Fibroblast of skin of right quadriceps (primary cell): ENCODE results near the gene SLC8A3.

Experiments used
- DNase-seq: peaks from one replicate; pipeline ENCODE4 v3.0.0-alpha.2; 2013

The SLC8A3 gene

GRCh38 chr14:70020352-70021170, 168.2 kb downstream of the SLC8A3 start:
- DNase-seq = no peak

- no peak for DNase-seq
Observed at GRCh38 chr14:70019695-70020094, 169.1 kb downstream of the SLC8A3 start.

DNA sequence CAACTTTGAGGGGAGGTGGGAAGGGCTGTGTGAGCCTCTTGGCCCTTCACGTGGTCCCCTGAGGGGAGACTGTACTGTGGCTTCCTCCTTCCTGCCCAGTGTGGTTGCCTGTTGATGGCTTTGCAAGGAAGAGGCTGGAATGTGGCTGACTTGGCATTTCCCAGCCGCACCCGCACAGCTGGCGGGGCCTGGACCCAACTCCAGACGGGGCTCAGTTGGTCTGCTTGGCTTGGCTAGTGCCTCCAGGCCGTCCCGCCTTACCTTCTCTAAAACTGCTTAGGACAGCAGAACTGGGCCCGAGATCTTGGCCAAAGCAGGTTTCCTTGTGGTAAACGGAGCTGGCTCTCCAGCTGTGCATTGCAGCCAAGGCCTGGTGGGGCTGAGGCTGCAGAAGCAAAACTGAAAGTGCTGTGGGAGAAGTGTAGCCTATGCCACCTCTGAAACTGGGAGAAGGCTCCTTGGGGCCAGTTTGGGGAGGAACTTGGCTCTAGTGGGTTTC, 170.0 kb downstream of the SLC8A3 start:
- no peak for DNase-seq

- DNase-seq = no peak
Observed at GRCh38 chr14:70018230-70018629, 170.5 kb downstream of the SLC8A3 start.

- DNase-seq = no peak
Observed at GRCh38 chr14:70014406-70015095, 174.2 kb downstream of the SLC8A3 start.

DNA sequence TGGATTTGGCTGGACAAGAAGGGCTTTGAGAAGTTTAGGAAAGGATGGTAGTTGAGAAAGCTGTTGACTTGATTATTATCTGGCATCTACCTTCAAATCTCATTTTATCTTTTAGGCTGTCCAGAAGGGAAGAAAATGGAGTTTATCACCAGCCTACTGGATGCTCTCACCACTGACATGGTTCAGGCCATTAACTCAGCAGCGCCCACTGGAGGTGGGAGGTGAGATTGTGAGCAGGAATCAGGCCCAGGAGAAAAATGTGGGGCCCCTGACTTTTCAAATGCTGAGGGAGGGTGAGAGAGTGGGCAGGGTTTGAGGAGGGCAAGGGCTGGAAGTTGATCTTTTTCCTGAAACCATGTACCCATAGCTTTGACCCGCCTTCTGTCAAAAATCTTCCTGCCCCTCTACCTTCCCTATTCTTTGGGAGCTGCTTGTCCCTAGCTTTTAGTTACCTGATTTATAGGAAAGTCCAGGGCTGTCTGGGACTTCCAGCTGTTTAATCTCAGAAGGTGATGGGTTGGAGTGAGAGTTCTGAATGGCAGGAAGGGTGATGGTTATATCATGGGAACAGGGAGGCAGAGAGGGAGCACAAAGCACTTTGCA, 175.4 kb downstream of the SLC8A3 start:
- peak; percentile 3 for DNase-seq

DNA sequence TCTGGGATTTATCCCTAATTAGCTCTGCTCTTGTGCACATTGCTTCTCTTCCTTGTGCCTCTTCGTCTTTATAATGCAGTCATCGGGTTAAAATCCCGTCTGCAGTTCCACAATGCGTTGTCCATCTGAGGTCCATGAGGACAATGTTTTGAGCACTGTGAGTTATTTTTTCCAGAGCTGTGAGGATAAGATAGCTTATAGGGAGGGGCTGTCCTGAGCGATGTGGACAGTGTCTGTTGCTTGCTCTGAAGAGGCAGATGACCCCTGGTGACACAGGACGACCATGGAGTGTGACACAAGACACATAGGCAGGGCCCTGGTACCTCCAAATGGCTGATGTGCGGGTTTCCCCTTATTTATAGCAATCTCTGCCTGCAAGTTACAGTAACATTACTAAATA, 177.0 kb downstream of the SLC8A3 start:
- no peak for DNase-seq

DNA sequence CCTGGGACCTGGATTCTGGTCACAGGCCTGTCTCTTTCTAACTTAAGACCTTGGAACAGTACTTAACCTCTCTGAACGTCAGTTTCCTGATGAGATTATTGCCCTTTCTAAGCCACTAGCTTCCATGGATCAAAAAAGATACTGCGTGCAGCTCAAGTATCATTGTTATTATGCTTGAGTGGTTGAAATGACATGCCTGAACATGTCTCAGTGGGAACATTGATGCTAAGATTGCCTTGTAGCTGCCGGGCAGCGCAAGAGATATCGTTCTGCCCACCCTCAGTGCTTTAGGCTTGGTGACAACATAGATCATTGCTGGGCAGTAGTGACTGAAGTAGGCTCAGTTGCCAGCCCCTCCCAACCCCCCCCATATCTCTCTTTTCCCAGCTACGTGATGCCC, 177.7 kb downstream of the SLC8A3 start:
- DNase-seq = no peak

DNA sequence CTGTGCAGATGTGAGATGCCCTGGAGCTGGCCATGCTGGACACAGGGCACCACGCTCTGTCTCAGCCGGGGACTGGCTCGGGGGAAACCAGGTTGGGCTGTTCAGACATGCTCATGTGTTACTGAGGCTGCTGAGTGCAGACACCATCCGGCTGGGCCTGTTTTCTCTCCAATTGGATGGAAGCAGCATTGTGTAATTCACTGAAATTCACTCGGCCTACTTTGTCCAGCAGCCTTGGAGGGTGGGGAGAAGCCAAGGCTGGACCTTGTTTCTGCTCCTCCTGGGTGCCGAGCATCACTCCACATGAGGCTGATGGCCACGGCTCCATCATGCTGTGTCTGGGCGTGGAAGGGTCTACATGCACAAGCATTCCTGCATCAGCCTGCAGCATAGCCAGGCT, 178.8 kb downstream of the SLC8A3 start:
- no peak for DNase-seq

- DNase-seq = no peak
Observed at GRCh38 chr14:70008284-70009262, 180.2 kb downstream of the SLC8A3 start.

DNA sequence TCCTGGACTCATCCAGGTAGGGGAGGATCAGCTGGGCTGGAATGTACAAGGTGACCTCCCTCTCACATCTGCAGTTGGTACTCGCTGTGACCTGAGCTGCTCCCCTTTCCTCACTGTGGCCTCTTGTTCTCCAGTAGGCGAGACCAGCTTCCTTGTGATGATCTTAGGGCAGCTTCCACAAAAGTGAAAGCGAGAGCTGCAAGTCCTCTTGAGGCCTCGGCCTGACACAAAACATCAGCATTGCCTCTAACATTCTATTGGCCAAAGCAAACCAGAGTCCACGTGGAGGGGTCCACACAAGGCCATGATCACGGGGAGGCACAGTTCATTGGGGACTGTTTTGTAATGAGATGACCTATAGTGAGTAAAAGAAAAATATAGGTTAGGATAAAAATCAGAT, 182.1 kb downstream of the SLC8A3 start:
- no peak for DNase-seq

GRCh38 chr14:70005281-70005805, 183.4 kb downstream of the SLC8A3 start:
- no peak for DNase-seq

DNA sequence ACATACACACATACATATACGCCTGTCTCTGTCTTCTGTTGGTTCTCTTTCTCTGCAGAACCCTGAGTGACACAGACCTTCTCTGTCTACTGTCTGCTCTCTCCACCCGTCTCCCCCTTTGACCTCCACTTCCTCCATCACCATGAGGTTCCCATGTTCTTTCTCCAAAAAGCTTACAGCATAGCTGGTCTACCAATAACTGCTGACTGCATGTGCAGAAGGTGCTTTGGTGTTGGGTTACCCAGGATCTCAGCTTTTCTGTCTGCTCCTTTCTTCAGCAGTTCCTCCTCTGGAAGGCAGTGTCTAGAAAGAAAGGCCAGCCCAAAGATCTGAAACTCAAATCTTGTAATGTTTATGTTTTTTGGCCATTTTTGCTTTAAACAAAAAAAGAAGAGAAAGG, 184.0 kb downstream of the SLC8A3 start:
- DNase-seq = no peak

DNA sequence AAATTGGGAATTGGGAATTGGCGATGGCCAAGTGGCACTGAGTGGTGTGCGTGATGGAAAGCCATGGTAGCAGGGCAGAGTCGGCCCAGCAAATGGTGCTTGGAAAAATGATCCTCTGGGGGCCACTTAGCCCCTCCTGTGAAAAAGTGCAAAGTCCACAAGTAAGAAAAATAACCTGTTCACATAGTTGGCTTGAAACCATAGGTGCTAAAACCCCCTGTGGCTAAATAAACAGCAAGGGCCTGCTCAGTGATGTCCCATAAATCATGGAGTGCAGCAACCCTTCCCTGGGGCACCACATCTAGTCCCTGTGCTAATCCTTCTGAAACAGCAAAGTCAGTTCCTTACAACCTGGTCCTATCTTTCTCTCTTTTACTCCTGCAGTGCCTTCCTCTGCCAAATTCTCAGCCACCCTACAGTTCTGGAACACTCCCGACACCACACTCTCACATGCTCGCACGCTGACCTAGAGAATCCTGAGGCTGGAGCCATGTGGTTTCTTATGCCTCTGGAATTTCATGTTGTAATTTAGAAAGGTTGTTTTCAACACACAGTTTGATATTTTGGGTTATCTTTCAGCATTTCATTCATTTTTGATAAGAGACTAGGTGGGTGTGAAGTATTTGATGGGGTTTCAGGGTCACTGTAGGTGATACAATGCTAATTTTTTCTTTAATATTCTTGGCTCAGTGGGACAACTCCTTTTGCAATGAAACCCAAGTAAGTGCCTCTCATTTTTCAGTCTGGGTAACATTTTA, 186.0 kb downstream of the SLC8A3 start:
- DNase-seq = no peak

GRCh38 chr14:70000601-70001000, 188.2 kb downstream of the SLC8A3 start:
- DNase-seq = no peak

- DNase-seq = no peak
Observed at GRCh38 chr14:69999261-69999674, 189.5 kb downstream of the SLC8A3 start.

GRCh38 chr14:69997849-69998248, 190.9 kb downstream of the SLC8A3 start:
- no peak for DNase-seq

- no peak for DNase-seq
Observed at GRCh38 chr14:69996216-69996615, 192.5 kb downstream of the SLC8A3 start.
